Measurements from ENCODE around the gene GLT1D1.

- TF ChIP-seq SUZ12 (IDR thresholded peaks at IDR 0.05) (no peak), SP1 (IDR thresholded peaks at IDR 0.05) (no peak), FOXA1 (IDR thresholded peaks at IDR 0.05) (no peak), FOXK2 (IDR thresholded peaks at IDR 0.05) (no peak)
These were observed 1.1 kb upstream of the GLT1D1 start for GRCh38 chr12:128852026-128852698.
